Putamen (tissue), 1 donor: Measurements from ENCODE around the gene KIAA0930.
"Not testable (repeated sequence)": the region's sequence is repeated elsewhere in the genome, so short reads cannot be mapped to it uniquely, and the experiment has no call there.

Experiments
- DNase-seq: peaks from one replicate; pipeline ENCODE4 v3.0.0-alpha.2; 2016; ENCODE audit warnings: low spot score

The KIAA0930 gene

GRCh38 chr22:45200860-45201511 lies 39.7 kb downstream of the KIAA0930 start:
- DNase-seq: no peak

GRCh38 chr22:45200230-45200629 lies 40.5 kb downstream of the KIAA0930 start:
- no peak for DNase-seq

- DNase-seq: no peak
Observed at GRCh38 chr22:45199723-45200122, 41.0 kb downstream of the KIAA0930 start.

GRCh38 chr22:45198463-45198795 lies 42.3 kb downstream of the KIAA0930 start:
- DNase-seq: no peak

GRCh38 chr22:45197606-45198462 lies 42.9 kb downstream of the KIAA0930 start:
- DNase-seq: no peak

- DNase-seq: no peak
Observed at GRCh38 chr22:45196926-45197605, 43.6 kb downstream of the KIAA0930 start.

GRCh38 chr22:45196308-45196707 lies 44.4 kb downstream of the KIAA0930 start:
- DNase-seq: no peak

GRCh38 chr22:45195616-45196015 lies 45.1 kb downstream of the KIAA0930 start:
- no peak for DNase-seq

GRCh38 chr22:45194686-45195085 lies 46.0 kb downstream of the KIAA0930 start:
- DNase-seq: no peak

GRCh38 chr22:45192701-45193187 lies 48.0 kb downstream of the KIAA0930 start:
- no peak for DNase-seq

GRCh38 chr22:45191746-45192145 lies 48.9 kb downstream of the KIAA0930 start:
- not testable (repeated sequence) for DNase-seq

- no peak for DNase-seq
Observed at GRCh38 chr22:45190202-45190872, 50.4 kb downstream of the KIAA0930 start.

- no peak for DNase-seq
Observed at GRCh38 chr22:45188779-45189178, 51.9 kb downstream of the KIAA0930 start.

- DNase-seq: no peak
Observed at GRCh38 chr22:45187891-45188290, 52.8 kb downstream of the KIAA0930 start.

- DNase-seq: no peak
Observed at GRCh38 chr22:45185718-45186514, 54.8 kb downstream of the KIAA0930 start.

- DNase-seq: no peak
Observed at GRCh38 chr22:45183974-45184373, 56.7 kb downstream of the KIAA0930 start.

- DNase-seq: no peak
Observed at GRCh38 chr22:45181766-45182165, 58.9 kb downstream of the KIAA0930 start.

- DNase-seq: no peak
Observed at GRCh38 chr22:45181240-45181639, 59.5 kb downstream of the KIAA0930 start.

GRCh38 chr22:45180146-45180679 lies 60.5 kb downstream of the KIAA0930 start:
- DNase-seq: no peak

GRCh38 chr22:45179276-45180049 lies 61.2 kb downstream of the KIAA0930 start:
- no peak for DNase-seq
